WTC11 (cell line): ENCODE results near the gene ATN1. TPM values are rescaled to one million over a fixed set of nuclear protein-coding genes. Genes with fewer than 3 reads are reported as not detected.

Experiments
- ATAC-seq: fragments of 200-7000 bp; cut with Tn5 transposase; 2 replicates; pipeline ENCODE4 v1.10.0; 2021; ENCODE audit warnings: mild to moderate bottlenecking, moderate library complexity
- CTCF ChIA-PET: fragments of 300-600 bp; sonication (Branson Sonifier 250); formaldehyde crosslinking; loops from one replicate; lab custom pipeline; 2021; ENCODE audit warnings: antibody characterized with exemption; lab: Charles Lee
- POLR2A ChIA-PET: fragments of 350-600 bp; sonication (Branson Sonifier 250); formaldehyde crosslinking; loops from one replicate; lab custom pipeline; 2021; ENCODE audit warnings: antibody characterized with exemption; lab: Charles Lee
- DNase-seq: peaks from one replicate; pipeline ENCODE4 v3.0.0; 2021; ENCODE audit warnings: low spot score
- H3K27ac Mint-ChIP-seq: 2 replicates; pipeline ENCODE4 v1.8.0; 2021; ENCODE audit warnings: mixed read lengths
- H3K27me3 Mint-ChIP-seq: 2 replicates; pipeline ENCODE4 v1.8.0; 2021; ENCODE audit warnings: low read depth, mild to moderate bottlenecking, moderate library complexity, mixed read lengths
- H3K36me3 Mint-ChIP-seq: 2 replicates; pipeline ENCODE4 v1.8.0; 2021; ENCODE audit warnings: mixed read lengths
- H3K4me1 Mint-ChIP-seq: 2 replicates; pipeline ENCODE4 v1.8.0; 2022; ENCODE audit warnings: mixed read lengths
- H3K4me3 Mint-ChIP-seq: 2 replicates; pipeline ENCODE4 v1.8.0; 2021; ENCODE audit warnings: mild to moderate bottlenecking, moderate library complexity, mixed read lengths
- H3K9me3 Mint-ChIP-seq: 2 replicates; pipeline ENCODE4 v1.8.0; 2021; ENCODE audit warnings: mixed read lengths
- AR ChIP-seq: fragments of 250-450 bp; sonication (Bioruptor Pico); IDR thresholded peaks from 2 replicates; pipeline ENCODE4 v1.9.0; 2021; ENCODE audit warnings: mild to moderate bottlenecking
- ARID4B ChIP-seq: sonication (generic); formaldehyde crosslinking; IDR thresholded peaks from 2 replicates; pipeline ENCODE4 v1.8.0; 2023; ENCODE audit warnings: missing genetic modification reagents, mild to moderate bottlenecking, borderline replicate concordance
- CREM ChIP-seq: sonication (generic); formaldehyde crosslinking; IDR thresholded peaks from 2 replicates; pipeline ENCODE4 v1.8.1; 2022; ENCODE audit warnings: mild to moderate bottlenecking, missing genetic modification reagents, moderate library complexity
- ELF4 ChIP-seq: sonication (generic); formaldehyde crosslinking; IDR thresholded peaks from 2 replicates; pipeline ENCODE4 v1.8.1; 2022; ENCODE audit warnings: low read depth, mild to moderate bottlenecking, moderate library complexity, missing genetic modification reagents
- EMX1 ChIP-seq: fragments of 250-450 bp; sonication (Bioruptor Pico); IDR thresholded peaks from 2 replicates; pipeline ENCODE4 v1.8.0; 2021; ENCODE audit warnings: mild to moderate bottlenecking
- HMGXB4 ChIP-seq: sonication (generic); formaldehyde crosslinking; IDR thresholded peaks from 2 replicates; pipeline ENCODE4 v1.8.1; 2023; ENCODE audit warnings: mild to moderate bottlenecking, moderate library complexity, missing genetic modification reagents
- JUN ChIP-seq: sonication (generic); formaldehyde crosslinking; IDR thresholded peaks from 2 replicates; pipeline ENCODE4 v1.8.0; 2023; ENCODE audit warnings: mild to moderate bottlenecking, missing genetic modification reagents
- KAT7 ChIP-seq: sonication (generic); formaldehyde crosslinking; IDR thresholded peaks from 2 replicates; pipeline ENCODE4 v1.8.1; 2023; ENCODE audit warnings: missing genetic modification reagents, mild to moderate bottlenecking, borderline replicate concordance
- MAX ChIP-seq: sonication (generic); formaldehyde crosslinking; IDR thresholded peaks from 2 replicates; pipeline ENCODE4 v1.8.0; 2022; ENCODE audit warnings: mild to moderate bottlenecking, missing genetic modification reagents
- SMAD3 ChIP-seq: sonication (generic); formaldehyde crosslinking; IDR thresholded peaks from 2 replicates; pipeline ENCODE4 v1.8.0; 2022; ENCODE audit warnings: missing genetic modification reagents, mild to moderate bottlenecking, borderline replicate concordance
- SMAD4 ChIP-seq: sonication (generic); formaldehyde crosslinking; IDR thresholded peaks from 2 replicates; pipeline ENCODE4 v1.8.0; 2022; ENCODE audit warnings: mild to moderate bottlenecking, missing genetic modification reagents
- ZBTB43 ChIP-seq: sonication (generic); formaldehyde crosslinking; IDR thresholded peaks from 2 replicates; pipeline ENCODE4 v1.8.1; 2023; ENCODE audit warnings: mild to moderate bottlenecking, missing genetic modification reagents
- ZNF232 ChIP-seq: sonication (generic); formaldehyde crosslinking; IDR thresholded peaks from 2 replicates; pipeline ENCODE4 v1.8.0; 2022; ENCODE audit warnings: mild to moderate bottlenecking, missing genetic modification reagents
- ZNF396 ChIP-seq: fragments of 250-450 bp; sonication (Bioruptor Pico); IDR thresholded peaks from 2 replicates; pipeline ENCODE4 v1.8.0; 2021; ENCODE audit warnings: mild to moderate bottlenecking, moderate library complexity, borderline replicate concordance
- ZNF416 ChIP-seq: fragments of 250-450 bp; sonication (Bioruptor Pico); IDR thresholded peaks from 2 replicates; pipeline ENCODE4 v1.9.0; 2021; ENCODE audit warnings: mild to moderate bottlenecking, inconsistent platforms
- ZNF425 ChIP-seq: fragments of 250-450 bp; sonication (Bioruptor Pico); conservative IDR thresholded peaks from 2 replicates; pipeline ENCODE4 v1.9.0; 2021; ENCODE audit warnings: mild to moderate bottlenecking
- ZNF532 ChIP-seq: fragments of 250-450 bp; sonication (Bioruptor Pico); IDR thresholded peaks from 2 replicates; pipeline ENCODE4 v1.9.0; 2021; ENCODE audit warnings: mild to moderate bottlenecking, borderline replicate concordance
- total RNA-seq: library from RNA; stranded (reverse); gene quantifications from 3 replicates; pipeline ENCODE4 v1.2.3, GENCODE V29; 2021

Gene ATN1
- total RNA-seq, 1 experiment from 2014 or later: 87.1 TPM

GRCh38 chr12:6962285-6963015, 34.7 kb downstream of the ATN1 start:
- Mint-ChIP-seq H3K4me3 (peak overlapping the region; percentile 75), H3K36me3 (peaks cover 23% of the 10 kb centered on the region), H3K27me3 (no peaks in the 10 kb centered on the region), H3K9me3 (no peaks in the 10 kb centered on the region), H3K27ac (peak overlapping the region; percentile 99), H3K4me1 (peaks cover 55% of the 10 kb centered on the region)
- DNase-seq (no peak), ATAC-seq (peak; percentile 6)
- CTCF ChIA-PET: interaction anchor here (0.6 to 9.7 kb wide), 19 partner anchors 10 to 704 kb away, joined by 3 to 296 read pairs (median 8); partner anchors contain the start of genes ATN1, C12orf57, COPS7A and LPCAT3
- POLR2A ChIA-PET: interaction anchor here (0.6 to 6.6 kb wide), 8 partner anchors 9 to 89 kb away, joined by 3 to 167 read pairs (median 8); partner anchors contain the start of genes C12orf57, LPCAT3, RNU7-1 and SPSB2
- TF ChIP-seq CREM: no peak
- no peak for TF ChIP-seq AR (CRISPR knock-in tag)
- TF ChIP-seq MAX (CRISPR knock-in tag): peak; percentile 53; the same call in 1 of the 2 replicates
- no peak for TF ChIP-seq JUN (CRISPR knock-in tag)
- no peak for TF ChIP-seq SMAD4 (CRISPR knock-in tag)
- TF ChIP-seq ZBTB43 (CRISPR knock-in tag): 0 out of 2 replicates have a peak, but pooled peaks have one; percentile 17
- TF ChIP-seq EMX1: no peak
- no peak for TF ChIP-seq ZNF396
- TF ChIP-seq KAT7 (CRISPR knock-in tag): no peak
- TF ChIP-seq SMAD3 (CRISPR knock-in tag): no peak
- TF ChIP-seq ZNF232 (CRISPR knock-in tag): no peak
- no peak for TF ChIP-seq ZNF425 (CRISPR knock-in tag)
- no peak; the same call in 1 of the 2 replicates for TF ChIP-seq HMGXB4
- no peak for TF ChIP-seq ZNF532 (CRISPR knock-in tag)
- TF ChIP-seq ARID4B (CRISPR knock-in tag): peak; percentile 55; the same call in 1 of the 2 replicates
- no peak for TF ChIP-seq ELF4
- 0 out of 2 replicates have a peak, but pooled peaks have one; percentile 36 for TF ChIP-seq ZNF416 (CRISPR knock-in tag)
